Astrocyte of the hippocampus (primary cell): ENCODE results near the gene CAPN12.

Experiments used
- DNase-seq: peaks from one replicate; pipeline ENCODE4 v3.0.0; 2011; ENCODE audit warnings: low read depth, low spot score

The CAPN12 gene

GRCh38 chr19:38710928-38711725 lies 33.1 kb downstream of the CAPN12 start:
- no peak for DNase-seq

GRCh38 chr19:38710416-38710702 lies 33.9 kb downstream of the CAPN12 start:
- no peak for DNase-seq

DNA sequence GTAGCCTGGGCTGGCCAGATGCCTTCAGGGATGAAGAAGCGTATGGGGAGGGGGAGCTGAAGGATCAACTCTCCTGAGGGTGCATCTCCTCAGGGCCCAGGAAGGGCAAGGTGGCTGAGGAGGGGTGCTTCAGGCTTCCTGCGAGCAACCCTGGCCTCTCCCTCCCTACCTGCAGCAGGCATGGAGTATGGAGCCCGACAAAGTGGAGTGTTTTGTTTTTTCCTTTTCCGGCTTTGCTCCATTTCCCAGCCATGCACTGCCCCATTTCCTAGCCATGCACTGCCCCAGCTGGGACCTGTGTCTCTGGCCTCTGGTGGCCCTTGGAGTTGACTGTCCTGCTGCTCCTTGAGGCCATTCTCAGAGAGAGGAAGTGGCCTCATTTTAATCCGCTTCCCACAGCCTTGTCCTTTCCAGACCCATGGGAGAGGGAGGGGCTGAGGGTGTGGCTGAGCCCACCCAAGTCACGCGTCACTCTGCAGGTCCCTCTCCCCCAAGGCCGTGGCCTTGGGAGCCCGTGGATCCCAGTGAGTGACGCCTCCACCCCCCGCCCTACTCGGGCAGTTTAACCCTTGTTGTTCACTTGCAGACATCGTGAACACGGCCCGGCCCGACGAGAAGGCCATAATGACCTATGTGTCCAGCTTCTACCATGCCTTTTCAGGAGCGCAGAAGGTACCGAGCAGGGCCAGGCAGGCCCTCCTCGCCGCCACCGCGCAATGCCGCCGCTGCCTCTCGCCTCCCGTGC lies 34.4 kb downstream of the CAPN12 start:
- no peak for DNase-seq

DNA sequence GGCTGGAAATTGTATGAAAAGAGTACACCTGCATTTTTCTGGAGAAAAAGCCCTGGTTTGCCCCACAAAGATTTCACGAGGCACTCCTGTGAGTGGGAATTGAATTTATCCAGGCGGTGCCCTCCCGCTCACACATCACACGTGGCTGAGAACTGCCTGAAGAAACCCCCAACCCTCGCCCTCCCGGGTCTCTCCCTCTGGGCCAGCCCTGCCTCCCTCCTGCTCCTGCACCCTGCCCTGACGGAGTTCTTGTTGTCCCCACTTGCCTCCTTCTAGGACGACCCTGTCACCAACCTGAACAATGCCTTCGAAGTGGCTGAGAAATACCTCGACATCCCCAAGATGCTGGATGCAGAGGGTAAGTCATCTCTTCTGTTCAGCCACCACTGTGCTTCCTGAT lies 35.2 kb downstream of the CAPN12 start:
- DNase-seq, result no peak

DNA sequence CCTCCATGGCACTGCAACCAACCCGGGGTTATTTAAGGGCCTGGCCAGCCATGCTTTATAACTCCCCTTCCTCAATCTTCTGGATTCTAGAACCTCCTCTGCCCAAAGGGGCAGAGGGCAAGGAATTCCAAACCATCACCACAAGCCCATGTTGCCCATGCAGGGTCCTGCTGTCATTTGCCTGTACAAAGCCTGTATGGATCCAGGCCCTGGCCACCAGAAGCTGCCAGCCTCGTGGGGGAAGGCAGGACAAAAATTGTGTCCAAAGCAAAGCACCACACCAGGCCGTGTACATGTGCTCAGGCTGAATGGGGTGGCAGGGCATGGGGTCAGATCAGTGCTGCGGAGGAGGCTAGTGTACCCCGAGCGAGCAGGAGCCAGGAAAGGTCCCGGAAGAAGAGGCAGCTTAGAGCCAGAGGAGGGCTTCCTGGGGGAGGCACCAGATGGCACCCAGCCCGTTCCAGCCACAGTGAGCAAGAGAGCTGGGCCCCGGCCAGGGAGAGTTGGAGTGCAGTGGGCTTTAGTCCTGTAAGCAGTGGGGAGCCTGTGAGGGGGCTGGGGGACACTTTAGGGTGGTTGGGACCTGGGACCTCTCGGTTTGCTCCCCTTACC lies 35.8 kb downstream of the CAPN12 start:
- DNase-seq, result no peak

GRCh38 chr19:38707512-38708114 lies 36.7 kb downstream of the CAPN12 start:
- peak; percentile 62 for DNase-seq

GRCh38 chr19:38706792-38707511 lies 37.3 kb downstream of the CAPN12 start:
- DNase-seq, result no peak

DNA sequence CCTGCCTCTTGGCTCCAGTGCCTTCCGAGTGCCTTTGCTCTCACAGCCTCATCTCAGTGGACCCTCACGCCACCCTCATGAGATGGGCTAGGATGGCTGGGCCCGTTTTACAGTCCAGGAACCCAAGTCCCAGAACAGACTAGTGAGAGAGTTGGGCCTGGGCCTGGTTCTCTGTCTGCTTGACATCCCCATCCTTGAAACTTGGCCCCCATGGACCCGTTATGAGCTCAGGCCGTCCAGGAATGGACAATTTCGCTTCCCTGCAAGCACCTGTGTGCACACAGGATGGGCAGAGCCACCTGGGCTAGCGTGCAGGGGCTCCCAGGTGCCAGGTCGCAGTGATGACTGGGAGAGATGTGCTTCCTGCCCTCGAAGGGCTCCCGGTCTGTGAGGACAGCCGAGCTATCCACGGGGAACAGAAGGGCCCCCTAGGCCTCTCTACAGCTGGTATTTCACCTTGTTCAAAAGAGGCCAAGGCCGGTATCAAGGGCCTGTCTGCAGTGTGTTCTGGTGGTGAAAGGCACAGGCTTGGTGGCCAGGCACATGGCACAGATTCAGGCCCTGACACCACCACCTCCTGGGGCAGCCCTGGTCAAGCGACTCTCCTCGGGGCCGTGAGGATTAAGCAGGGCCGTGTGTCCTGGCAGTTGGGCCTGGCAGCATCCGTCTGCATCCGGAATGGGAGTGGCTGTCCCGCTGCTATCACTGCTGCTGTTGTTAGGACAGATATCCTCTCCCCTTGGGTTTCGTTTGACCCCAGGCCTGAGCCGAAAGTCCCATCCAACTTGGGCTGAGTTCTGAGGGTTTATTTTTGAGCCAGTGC lies 38.9 kb downstream of the CAPN12 start:
- DNase-seq, result no peak

DNA sequence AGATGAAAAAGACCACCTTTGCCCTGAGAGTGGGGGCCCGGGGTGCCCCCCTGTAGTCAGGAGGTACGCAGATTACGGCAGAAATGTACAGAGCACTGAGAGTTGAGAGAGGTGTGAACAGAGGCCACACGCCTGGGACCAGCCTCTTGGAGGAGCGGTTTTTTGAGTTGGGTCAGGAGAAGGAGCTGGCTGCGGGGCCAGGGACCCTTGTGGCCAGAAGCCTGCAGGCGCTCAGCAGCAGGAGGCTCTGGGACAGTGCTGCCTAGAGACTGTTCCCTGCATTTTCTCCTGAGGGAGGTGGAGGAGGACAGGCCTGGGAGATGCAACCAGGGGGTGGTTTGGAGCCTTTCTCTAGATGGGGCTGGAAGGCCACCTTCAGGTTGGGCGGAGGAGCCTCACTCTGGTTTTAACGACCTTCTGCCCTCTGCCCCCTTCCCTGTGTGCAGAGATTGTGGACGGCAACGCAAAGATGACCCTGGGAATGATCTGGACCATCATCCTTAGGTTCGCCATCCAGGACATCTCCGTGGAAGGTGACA lies 39.7 kb downstream of the CAPN12 start:
- no peak for DNase-seq

DNA sequence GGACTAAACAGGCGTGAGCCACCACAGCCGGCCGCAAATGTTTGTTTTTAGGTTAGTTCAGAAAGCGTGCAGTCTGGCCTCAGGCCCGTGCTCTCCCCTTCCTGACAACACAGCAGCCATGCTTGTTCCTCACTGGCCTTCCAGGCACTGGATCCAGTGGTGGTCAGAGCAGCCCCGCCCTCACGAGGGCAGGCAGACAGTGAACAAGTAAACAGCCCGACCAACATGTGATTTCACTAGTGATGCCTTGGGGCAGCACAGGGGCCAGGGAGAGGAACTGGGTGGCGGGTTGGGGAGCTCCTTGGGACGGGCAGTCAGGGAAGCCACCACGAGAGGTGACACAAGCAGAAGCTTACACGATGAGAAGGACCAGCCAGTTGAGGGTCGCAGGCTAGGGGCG lies 40.8 kb downstream of the CAPN12 start:
- DNase-seq, result no peak

GRCh38 chr19:38702278-38702677 lies 42.0 kb downstream of the CAPN12 start:
- DNase-seq, result no peak

GRCh38 chr19:38701455-38702063 lies 42.7 kb downstream of the CAPN12 start:
- DNase-seq, result peak; percentile 60

DNA sequence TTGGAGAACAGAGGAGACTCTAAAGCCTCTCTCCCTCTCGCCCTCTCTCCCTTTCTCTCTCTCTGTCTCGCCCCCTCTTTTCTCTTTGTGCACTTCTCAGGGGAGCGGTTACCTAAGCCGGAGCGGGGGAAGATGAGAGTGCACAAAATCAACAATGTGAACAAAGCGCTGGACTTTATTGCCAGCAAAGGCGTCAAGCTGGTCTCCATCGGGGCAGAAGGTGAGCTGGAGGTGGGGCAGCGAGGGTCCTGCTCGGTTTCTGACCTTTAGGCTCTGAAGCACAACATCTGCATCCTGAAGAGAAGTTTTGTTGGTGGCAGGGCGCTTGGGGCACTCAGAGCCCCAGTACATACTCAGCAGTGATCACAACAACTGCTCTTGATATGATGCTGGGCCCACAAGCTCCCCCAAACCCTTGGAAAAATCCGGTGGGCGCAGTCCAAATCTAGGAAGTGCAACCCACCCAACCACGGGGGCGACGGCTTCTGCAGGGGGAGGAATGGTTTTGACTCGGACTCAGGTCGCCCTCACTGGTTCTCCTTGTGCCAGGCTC lies 43.3 kb downstream of the CAPN12 start:
- no peak for DNase-seq

DNA sequence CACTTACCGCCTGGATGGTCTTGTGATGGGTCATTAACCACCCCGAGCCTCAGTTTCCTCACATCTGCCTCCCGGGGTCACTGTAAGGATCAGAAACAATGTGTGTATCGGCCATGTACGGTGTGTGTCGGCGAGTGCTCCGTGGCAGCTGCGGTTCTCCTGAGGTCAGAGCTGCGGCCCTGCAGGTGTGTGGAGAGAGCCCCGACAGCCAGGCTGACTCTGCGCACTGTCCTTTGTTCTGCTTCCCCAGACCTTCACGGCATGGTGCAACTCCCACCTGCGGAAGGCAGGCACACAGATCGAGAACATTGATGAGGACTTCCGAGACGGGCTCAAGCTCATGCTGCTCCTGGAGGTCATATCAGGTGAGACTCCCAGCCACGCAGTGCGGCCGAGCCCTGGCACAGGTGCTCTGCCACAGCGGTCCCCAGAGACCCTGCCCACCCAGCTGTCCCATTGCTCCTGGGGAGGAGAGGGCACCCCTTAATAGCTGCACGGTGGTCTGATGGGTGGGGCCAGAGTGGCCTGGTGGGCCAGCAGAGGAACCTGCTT lies 43.8 kb downstream of the CAPN12 start:
- DNase-seq, result no peak

- no peak for DNase-seq
Measured at GRCh38 chr19:38699647-38700349, 44.5 kb downstream of the CAPN12 start.

DNA sequence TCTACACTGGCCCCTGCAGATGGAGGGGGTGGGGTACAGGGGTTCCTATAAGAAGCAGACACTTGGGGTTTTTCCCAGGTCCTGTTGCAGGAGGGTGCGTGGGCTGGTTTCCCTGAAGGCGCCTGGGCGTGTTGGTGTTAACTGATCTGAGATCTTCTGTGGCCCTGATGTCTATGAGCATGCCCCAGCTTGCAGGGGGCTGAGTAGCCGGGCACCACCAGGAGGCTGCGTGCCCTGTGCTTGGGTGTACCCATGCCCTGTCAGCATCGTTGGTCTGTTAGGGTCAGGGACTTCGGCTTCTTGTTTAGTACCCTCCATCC lies 45.3 kb downstream of the CAPN12 start:
- no peak for DNase-seq

GRCh38 chr19:38698225-38699026 lies 45.8 kb downstream of the CAPN12 start:
- DNase-seq, result no peak

DNA sequence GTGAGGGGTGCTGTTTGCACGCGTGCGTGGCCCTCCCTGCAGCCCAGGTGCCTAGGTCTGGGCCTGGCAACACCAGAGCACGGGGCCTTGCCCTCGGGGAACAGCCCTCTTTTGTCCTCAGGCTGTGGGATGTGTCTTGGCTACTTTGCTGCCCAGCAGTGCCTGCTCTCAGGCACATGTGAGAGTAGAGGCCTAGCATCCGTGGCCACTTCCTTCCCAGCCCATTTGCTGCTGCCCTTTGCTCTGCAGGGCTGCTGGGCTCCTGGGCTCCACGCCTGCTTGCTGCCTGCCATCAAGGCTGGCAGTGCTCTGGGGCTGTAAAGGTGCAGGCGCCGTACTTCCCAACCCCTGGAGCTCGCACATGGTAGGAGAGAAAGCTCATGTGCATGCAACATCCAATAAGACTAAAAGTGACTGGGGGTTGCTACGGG lies 46.6 kb downstream of the CAPN12 start:
- no peak for DNase-seq
